ENCODE results near the gene TMEM129.
A peak's percentile ranks its signal among the peaks of the same experiment; 100 is the strongest.
"Not testable (repeated sequence)": the region's sequence is repeated elsewhere in the genome, so short reads cannot be mapped to it uniquely, and the experiment has no call there.

TMEM129 gene

DNA sequence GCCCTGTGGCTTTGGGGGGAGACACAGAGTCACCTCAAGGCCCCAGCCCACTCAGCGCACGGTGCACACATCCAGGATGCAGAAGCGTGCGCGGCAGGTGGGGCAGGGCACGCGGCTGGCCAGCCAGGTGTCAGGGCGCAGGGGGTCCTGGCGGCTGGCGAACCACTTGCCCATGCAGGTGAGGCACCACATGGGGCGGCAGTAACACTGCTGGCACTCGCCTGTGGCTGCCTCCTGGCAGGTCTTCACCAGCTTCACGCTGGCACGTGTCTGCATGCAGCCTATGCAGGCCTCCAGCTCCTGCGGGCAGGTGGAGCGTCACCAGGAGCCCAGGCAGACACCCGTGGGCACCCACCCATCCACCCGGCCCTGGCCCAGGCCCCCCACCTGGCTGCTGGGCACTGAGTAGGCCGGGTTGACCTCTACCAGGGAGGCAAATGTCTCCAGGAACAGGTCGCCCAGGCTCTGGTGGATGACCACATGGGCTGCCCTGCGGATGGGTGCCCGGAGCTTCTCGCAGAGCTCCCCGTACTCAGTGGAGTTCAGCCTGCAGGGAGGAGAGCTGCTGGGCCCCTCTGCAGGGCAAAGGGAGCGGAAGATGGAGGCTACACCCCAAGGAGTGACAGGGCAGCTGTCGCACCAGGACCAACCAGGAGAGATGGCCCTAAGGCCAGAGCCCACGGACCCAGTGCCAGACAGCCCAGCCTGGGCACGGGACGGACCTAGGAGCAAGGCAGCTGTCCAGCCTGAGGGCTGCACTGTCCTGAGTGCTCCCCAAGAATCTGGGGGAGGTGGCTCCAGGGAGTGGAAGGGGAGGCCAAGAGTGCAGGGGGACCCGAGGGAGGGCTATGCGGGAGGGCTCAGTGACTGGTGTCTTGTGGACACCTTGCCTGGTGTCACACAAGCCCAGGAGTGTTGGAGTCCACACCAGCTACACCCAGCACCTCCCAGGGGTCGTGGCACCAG is 3.7 kb downstream of the TMEM129 start:
- no peak for DNase-seq

DNA sequence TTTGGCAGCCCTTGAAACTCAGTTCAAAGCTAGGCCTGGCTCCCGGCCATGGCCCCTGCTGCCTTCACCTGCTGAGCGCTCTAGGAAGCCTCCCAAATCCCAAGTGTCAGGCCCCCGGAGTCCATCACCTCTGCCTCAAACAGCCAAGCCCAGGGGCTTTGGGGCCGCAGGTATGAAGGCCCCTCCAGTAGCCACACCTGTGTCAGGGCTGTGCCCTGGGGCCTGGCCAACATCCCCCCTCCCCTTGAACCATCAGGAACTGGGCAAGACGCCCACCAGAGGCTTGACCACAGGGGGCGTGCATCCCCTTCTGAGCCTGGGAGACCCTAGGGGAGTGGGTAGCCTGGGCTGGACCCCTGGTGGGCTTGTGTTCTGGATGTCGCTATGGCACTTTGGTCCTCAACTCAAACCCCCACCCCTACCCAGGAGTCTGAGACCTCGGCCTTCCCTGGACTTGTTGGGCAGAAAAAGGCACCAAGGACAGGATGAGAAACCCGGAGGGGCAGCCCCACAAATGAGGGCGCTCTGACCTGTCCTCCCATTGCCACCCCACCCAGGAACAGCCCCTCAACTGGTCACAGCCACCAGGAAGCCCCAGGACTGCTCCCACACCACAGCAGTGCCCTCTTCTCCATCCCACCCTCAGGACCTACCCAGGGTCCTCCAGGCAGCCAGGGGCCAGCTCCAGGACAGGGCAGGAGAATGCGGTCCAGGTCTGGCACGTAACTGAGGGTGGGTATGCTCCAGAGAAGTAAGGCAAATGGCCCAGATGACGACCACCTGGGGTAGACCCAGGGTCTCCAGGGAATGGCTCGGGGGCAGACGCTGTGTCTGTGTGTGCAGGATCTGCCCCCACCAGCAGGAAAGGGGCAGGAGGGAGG is 4.8 kb downstream of the TMEM129 start:
- DNase-seq, result no peak

- no peak for DNase-seq
These were observed 5.9 kb downstream of the TMEM129 start for GRCh38 chr4:1715002-1715758.

DNA sequence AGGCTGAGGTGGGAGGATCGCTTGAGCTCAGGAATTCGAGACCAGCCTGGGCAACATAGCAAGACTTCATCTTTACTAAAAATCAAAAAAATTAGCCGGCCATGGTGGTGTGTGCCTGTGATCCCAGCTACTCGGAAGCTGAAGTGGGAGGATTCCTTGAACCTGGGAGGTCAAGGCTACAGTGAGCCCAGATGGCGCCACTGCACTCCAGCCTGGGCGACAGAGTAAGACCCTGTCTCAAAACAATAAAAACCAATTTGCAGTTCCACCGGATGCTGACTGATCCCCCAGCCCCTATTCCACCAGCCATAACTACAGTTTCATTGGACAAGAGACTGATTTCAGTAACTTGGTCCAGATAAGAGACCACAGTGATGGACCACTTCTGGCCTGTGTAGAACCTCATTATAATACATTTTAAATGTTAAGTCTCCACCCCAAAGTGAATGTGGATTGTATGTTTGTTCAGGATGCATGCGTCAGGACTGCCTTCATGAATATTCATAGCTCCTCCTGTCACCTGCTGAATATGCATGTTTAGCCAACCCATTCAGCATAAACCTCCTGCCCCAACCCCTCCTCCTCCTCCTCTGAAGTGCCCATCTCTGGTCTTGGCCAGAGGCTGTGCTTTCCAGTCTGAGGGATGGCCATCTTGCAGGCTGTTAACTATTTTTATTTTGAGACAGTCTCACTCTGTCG is 6.7 kb downstream of the TMEM129 start:
- DNase-seq, result no peak

DNA sequence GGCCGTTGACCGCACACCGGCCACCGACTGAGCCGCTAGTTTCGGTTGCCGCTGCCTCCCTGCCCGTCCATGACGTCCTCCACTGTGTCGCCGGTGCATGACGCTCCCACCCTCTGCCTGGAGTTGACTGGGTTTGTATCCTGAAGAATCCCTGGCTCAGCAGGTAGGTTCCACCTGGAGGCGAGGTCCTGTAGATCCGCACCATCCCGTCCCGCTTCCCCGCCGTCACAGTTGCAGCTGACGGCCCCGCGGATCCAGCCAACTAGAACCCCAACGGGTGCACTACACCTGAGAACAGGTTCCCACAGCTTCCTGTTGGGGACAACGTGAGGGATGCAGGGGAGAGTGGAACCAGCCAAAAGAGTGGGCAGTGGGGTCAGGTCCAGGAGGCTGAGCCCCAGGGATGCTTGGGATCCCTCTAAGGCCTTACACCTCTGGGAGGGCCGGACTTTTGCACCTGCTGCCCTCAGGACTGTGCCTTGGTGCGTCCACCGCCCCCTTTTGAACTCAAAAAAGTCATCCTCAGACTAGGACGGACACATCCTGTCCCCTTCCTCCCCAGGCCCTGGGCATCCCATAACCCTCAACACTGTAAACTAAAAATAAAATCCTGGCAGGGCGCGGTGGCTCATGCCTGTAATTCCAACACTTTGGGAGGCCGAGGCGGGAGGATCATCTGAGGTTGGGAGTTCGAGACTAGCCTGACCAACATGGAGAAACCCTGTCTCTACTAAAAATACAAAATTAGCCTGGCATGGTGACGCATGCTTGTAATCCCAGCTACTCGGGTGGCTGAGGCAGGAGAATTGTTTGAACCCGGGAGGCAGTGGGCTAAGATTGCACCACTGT is 7.9 kb downstream of the TMEM129 start:
- no peak for DNase-seq

DNA sequence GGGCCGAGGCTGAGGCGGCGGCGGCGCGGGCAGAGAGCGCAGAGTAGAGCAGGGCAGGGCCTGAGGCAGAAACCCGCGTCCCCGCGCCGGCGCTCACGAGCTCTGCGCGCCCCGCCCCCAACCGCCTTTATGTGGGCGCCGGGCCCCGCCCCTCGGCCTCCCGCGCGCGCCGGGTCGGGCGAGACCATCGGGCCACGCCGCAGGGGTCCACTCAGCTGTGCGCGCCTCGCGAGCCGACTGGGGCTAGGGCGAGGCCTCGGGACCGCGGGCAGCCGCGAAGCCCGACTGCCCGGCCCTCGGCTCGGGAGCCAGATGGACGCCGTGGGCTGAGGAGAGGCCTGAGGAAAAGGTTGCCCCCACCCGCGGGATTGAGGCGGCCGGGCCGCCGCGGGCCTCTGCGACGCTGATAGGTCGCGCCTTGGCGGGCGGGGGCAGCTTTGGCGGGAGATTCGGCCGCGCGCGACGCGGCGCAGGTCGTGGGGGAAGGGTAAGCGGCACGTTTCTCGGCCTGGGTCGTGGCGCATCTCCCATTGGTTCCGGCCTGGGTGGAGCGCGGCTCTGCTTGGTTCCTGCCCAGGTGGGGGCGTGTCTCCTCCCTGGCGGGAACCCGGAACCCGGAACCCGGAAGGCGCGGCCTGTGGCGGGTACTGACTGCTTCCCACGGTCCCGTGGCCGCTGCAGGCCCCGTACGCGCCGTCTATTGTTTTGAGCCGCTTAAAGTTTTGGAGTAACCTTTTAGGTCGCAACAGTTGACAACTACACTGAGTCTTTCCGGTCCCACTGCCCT is 8.7 kb downstream of the TMEM129 start, which contains the start of gene SLBP:
Gene SLBP (minus strand): TSS at position 104 of the 787 bp plus-strand sequence. CDS start 131 bp downstream, outside the sequence.
- DNase-seq, result peak; percentile 81

DNA sequence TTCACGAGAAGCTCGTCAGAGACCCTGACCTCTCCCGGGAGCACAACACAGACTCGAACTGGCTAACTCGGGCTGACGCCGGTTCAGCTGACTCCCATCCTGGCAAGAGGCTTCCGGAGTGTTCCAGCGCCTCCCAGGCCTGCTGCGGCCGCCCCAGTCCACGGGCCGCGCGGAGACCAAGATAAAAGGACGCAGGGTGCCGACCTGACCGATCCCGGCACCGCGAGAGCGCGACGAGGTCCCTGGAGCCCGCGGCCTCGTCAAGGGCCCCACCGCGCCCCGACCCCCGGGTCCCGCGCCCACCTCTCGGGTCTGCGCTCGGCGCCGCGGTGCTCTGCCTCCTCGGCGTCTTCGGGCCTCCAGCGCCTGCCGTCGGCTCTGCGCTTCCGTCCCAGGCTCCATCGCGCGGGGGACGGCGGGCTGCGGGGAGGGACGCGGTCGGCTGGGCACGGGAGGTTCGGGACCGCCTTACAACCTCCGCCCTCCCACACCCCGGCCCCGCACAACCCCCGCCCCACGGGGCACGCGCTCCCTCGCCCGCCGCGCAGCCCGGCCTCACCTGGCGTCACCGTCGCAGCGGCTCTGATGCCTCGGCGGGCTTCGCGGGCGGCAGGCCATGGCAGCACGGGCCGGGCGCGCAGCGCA is 9.4 kb downstream of the TMEM129 start:
- no peak for DNase-seq

DNA sequence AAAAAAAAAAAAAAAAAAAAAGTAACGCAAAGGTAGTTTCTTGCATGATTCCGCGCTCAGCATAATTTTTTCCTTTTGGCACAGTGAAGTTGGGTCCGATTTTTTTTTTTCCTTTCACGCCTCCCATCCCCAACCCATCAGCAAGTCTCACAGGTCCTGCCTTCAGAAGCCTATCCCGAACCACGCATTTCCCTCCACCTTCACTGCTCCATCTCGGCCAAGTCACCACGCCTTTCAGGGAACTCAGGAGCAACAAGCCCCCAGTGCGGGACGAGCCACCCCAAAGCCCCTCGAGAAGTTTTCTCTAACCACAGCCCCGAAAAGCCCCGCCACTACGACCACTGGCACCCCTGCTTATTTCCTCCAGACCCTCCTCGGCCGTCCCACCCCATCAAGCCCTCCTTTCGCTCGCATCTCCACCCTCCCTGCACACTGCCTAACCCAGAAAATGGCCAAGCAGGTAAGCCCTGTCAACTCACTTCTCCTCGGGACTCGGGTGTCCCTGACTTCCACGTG is 10.0 kb downstream of the TMEM129 start:
- no peak for DNase-seq

DNA sequence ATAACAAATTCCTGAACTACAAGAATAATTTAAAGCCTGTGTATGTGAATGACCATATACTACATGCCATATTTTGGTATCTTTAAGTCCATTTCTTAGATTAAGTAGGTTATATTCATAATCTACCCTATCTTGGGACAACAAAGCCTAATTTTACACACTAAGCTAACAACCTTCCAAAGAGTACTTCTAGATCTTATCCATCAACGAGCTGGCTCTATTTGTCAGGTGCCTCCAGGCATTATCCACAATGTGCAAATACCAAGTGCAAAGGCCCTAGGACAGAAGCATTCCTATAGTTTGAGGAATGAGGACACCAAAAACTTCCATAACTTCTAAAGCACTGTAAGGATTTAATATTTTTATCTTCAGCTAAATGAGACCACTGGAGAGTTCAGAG is 12.5 kb downstream of the TMEM129 start:
- DNase-seq, result no peak

GRCh38 chr4:1706358-1706757 is 14.8 kb downstream of the TMEM129 start:
- no peak for DNase-seq

DNA sequence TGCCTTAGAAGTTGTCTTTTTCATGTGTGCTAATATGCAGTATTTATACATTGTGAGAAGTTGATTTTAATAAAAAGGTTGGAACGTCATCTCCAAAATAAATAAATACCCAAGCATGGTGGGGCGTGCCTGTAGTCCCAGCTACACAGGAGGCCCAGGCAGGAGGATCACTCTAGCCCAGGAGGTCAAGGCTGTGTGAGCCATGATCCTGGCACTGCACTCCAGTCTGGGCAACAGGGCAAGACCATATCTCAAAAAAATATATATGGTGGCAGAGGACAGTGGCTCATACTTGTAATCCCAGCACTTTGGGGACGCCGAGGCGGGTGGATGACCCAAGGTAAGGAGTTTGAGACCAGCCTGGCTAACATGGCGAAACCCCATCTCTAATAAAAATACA is 15.4 kb downstream of the TMEM129 start:
- no peak for DNase-seq

- no peak for DNase-seq
These were observed 17.3 kb downstream of the TMEM129 start for GRCh38 chr4:1703867-1704266.

- not testable (repeated sequence) for DNase-seq
These were observed 19.5 kb downstream of the TMEM129 start for GRCh38 chr4:1701671-1702070.

GRCh38 chr4:1695913-1696312 is 25.2 kb downstream of the TMEM129 start:
- DNase-seq, result no peak

DNA sequence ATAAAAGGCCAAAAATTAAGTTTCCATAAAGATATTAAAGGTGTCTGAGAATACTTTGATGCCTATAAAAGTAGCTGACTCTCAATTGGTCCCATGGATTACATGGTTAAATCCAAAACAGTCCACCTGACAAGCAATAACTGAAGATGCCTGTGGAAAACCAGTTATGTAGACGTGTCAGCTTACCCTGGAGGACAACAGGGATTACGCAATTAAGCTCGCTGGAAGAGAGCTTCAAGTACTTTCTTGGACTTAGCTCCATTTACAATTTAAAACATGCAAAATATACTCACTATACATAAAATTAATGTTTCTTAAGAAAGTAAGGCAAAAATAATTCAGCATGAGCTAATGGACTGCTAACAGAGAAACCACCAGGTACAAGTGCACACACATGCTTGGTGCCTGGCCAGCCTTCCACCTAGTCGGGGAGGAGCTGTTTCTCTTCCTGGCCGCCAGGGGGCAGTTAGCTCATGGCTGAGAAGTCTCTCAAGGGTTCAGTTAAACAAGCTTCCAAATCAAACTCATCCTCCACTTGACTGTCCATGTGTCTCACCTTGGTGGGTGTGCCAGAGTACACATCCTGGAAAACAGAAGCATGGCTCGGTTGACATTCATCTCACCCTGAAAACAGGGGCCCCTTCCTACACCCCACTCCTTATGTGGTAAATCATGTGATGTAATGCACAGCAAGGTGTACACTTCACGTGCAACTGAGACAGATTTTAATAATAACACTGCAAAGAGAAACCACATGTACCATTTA is 27.8 kb downstream of the TMEM129 start:
- DNase-seq, result no peak

- DNase-seq, result no peak
These were observed 29.3 kb downstream of the TMEM129 start for GRCh38 chr4:1691737-1692373.

GRCh38 chr4:1690698-1691097 is 30.4 kb downstream of the TMEM129 start:
- no peak for DNase-seq

GRCh38 chr4:1686440-1687036 is 34.6 kb downstream of the TMEM129 start:
- DNase-seq, result no peak

Data from NCI-H2171 (cell line).